Ovary (tissue), 9 donors: ENCODE data around the gene COPZ1. TPM values are rescaled to one million over a fixed set of nuclear protein-coding genes. Genes with fewer than 3 reads are reported as not detected.

ENCODE experiments used
- DNase-seq, 5 donors: peaks; one replicate each; pipeline ENCODE4 v3.0.0-alpha.2; 2019 to 2020
- H3K27ac ChIP-seq, 2 donors: fragments of 200-600 bp; one replicate each; pipeline versions ENCODE4 v1.5.1 to v1.8.0; 2019 to 2022
- H3K27me3 ChIP-seq: fragments of 200-600 bp; one replicate; pipeline ENCODE4 v1.8.0; 2022
- H3K36me3 ChIP-seq: fragments of 200-600 bp; sonication (generic); one replicate; pipeline ENCODE4 v1.5.1; 2019
- H3K4me1 ChIP-seq: one replicate; pipeline ENCODE4 v1.8.1; 2013; ENCODE audit warnings: mild to moderate bottlenecking, moderate library complexity; ENCODE audit not compliant: insufficient read depth
- H3K4me3 ChIP-seq: fragments of 200-600 bp; sonication (generic); one replicate; pipeline ENCODE4 v1.5.1; 2017
- H3K9me3 ChIP-seq, 2 donors: fragments of 200-600 bp in 1 of 2; sonication (generic) in 1 of 2; one replicate each; pipeline versions ENCODE4 v1.5.1 to v1.8.1; 2013 to 2019; ENCODE audit warnings: mild to moderate bottlenecking in 1 of 2, moderate library complexity in 1 of 2
- EP300 ChIP-seq: sonication (generic); formaldehyde crosslinking; IDR thresholded peaks from one replicate; pipeline ENCODE4 v1.6.1; 2017; ENCODE audit warnings: antibody characterized with exemption
- POLR2A ChIP-seq: fragments of 450-650 bp; IDR thresholded peaks from one replicate; pipeline ENCODE4 v1.6.1; 2017; ENCODE audit warnings: antibody characterized with exemption, mild to moderate bottlenecking, moderate library complexity
- WGBS, 3 donors: extraction: QIAGEN DNeasy Blood & Tissue Kit in 1 of 3; methylation state at CpG; one replicate each; pipeline versions ENCODE4 v1.1.5 to v1.1.7; 2013 to 2017; 5-methylcytosine and 5-hydroxymethylcytosine counted together
- intact Hi-C, 4 donors: fragments of 100-400 bp; cut with DNase I; formaldehyde crosslinking; loops; one replicate each; pipeline versions ENCODE4 v1.11.0 to v1.15.1; 2022 to 2023
- polyA plus RNA-seq, 2 donors: library from polyadenylated mRNA; stranded (reverse); fragments of 200-250 nt in 1 of 2; fragments of 350-450 nt in 1 of 2; fragmentation: Illumina TruSeq in 1 of 2; extraction: RNeasy Lipid Tissue Mini Kit (QIAGEN cat#74804) in 1 of 2; gene quantifications; one replicate each; pipeline ENCODE4 v1.2.3, GENCODE V29; 2013 to 2014
- total RNA-seq, 7 donors: library from RNA; depleted of rRNA in 2 of 7; stranded (reverse); fragments of >200 nt in 2 of 7; fragmentation: NEBNext Ultra II Directional in 3 of 7; extraction: Animal tissue kit (Norgen Biotek cat#: 25700) in 3 of 7; gene quantifications; one replicate each; pipeline versions ENCODE4 v1.1.0 to v1.2.4, GENCODE V29; 2016 to 2023
- TF ChIP-seq, protein P1 (sequence below), 3 donors: fragments of 450-650 bp in 2 of 3; fragments of 200-600 bp in 1 of 3; IDR thresholded peaks; one replicate each; pipeline versions ENCODE4 v1.5.1 to v1.8.0; 2016 to 2022; ENCODE audit warnings: antibody characterized with exemption in 3 of 3, mild to moderate bottlenecking in 1 of 3
- donor health status: DM: no; HTN: no; CAD: no; lungs with moderate emphysema.
- donor health status: DM: no; HTN: no; CAD: no.
- donor health status: Bipolar disorder and iron deficiency.
- donor health status: DM: yes; HTN: yes; CAD: no.
- donor health status: DM: no; HTN: no; CAD: no.
- donor health status: DM: yes; HTN: yes; CAD: no.

The COPZ1 gene
- total and polyA plus RNA-seq, 9 donors, result 41.7 to 219 (median 108) TPM

DNA sequence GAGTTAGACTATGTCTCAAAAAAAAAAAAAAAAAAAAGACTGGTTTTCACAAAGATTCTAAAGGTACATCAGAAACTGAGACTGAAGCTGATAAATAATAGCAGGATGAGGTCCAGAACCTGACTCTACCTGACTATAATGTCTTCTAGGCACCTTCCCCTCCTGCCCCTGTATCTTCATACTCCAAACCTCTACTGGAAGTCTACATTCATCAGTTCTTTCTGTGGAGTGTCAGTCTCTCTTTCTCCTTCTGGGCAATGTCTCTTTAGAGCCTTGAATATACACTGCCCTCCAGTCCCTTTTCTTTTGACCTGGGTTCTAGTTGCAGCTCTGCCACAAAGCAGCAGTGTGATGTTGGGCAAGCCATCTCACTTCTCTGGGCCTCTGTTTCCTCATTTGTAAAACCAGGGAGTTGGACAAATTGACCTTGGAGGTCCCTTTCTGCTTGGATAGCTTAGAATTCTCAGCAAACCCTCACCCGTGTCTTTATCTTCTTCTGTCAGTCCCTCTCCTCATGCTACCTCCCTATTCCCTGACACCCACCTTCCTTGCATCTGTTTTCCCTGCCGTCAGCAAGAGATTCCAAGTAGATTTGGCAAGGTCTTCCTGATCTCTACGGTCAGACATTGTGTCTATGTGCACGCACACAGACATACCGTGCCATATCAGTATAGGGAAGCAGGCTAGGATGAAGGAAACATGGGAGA lies 28.4 kb upstream of the COPZ1 start:
- Histone ChIP-seq H3K4me3 (no peak overlapping the region), H3K4me1 (no peaks in the 10 kb centered on the region), H3K36me3 (no peaks in the 10 kb centered on the region), H3K27me3 (no peaks in the 10 kb centered on the region), H3K9me3 (no peaks in the 10 kb centered on the region), H3K27ac (no peak overlapping the region)
- intact Hi-C loops, result no loop called here
- DNase-seq, result no peak
- TF ChIP-seq EP300 (no peak), POLR2A (no peak)
- WGBS, 3 donors, result 67 to 77% (median 68%) methylated on average over 5 of the region's 5 CpGs

DNA sequence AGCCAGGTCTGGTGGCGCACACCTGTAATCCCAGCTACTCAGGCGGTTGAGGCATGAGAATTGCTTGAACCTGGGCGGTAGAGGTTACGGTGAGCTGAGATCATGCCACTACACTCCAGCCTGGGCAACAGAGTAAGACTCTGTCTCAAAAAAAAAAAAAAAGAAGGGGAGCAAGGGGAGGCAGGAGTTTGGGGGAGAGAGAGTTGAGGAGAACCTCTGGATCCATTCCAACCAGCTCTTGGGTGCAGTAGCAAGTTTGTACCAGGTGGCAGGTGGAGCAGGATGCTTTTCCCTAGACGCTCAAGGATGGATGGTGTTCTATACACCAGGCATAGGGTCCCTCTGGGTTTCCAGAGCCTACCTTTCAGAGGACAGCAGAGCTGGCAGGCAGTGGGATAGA lies 26.0 kb upstream of the COPZ1 start:
- no peak for TF ChIP-seq EP300
- TF ChIP-seq, protein P1, sequence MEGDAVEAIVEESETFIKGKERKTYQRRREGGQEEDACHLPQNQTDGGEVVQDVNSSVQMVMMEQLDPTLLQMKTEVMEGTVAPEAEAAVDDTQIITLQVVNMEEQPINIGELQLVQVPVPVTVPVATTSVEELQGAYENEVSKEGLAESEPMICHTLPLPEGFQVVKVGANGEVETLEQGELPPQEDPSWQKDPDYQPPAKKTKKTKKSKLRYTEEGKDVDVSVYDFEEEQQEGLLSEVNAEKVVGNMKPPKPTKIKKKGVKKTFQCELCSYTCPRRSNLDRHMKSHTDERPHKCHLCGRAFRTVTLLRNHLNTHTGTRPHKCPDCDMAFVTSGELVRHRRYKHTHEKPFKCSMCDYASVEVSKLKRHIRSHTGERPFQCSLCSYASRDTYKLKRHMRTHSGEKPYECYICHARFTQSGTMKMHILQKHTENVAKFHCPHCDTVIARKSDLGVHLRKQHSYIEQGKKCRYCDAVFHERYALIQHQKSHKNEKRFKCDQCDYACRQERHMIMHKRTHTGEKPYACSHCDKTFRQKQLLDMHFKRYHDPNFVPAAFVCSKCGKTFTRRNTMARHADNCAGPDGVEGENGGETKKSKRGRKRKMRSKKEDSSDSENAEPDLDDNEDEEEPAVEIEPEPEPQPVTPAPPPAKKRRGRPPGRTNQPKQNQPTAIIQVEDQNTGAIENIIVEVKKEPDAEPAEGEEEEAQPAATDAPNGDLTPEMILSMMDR (IDR thresholded peaks at IDR 0.05), result no peak
- H3K27ac ChIP-seq, result no peak overlapping the region
- H3K4me3 ChIP-seq, result no peak overlapping the region
- no peaks in the 10 kb centered on the region for H3K4me1 ChIP-seq
- no peaks in the 10 kb centered on the region for H3K27me3 ChIP-seq
- intact Hi-C loops, result no loop called here
- WGBS, 3 donors, result 89 to 95% (median 92%) methylated on average over 5 of the region's 5 CpGs
- DNase-seq, result no peak
- no peaks in the 10 kb centered on the region for H3K36me3 ChIP-seq
- H3K9me3 ChIP-seq, result no peaks in the 10 kb centered on the region

DNA sequence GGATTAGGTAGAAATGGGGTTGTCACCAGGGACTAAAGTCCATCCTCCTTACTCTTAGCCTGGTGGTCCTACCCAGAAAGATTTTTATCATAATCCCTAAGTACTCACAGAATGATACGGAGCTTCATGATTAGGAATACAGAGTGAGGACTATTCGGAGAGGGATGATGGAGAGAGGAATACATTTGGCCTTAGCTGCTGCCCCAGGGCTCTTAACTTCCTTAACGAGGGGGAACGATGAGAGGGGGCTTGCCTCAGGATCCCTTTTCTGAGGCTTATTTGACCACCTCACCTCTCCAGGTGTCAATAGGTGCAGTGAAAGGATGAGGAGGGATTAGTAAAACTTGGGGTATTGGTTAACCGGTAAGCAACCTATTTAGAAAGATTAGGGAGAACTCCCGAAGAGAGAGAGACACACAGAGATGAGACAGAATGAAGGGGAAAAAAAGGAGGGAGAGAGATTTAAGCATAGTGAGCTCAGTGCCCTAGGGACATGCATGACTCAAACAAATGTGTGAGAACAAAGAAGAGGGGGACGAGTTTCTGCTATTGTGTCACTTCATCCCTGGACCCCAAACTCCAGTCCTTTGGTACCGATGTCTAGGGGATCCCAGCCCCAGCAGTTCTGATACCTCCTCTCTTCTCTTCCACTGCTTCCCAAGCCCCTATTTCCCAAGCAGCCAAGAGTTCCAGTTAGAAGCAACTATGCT lies 25.3 kb upstream of the COPZ1 start:
- H3K27ac ChIP-seq, result no peak overlapping the region
- H3K36me3 ChIP-seq, result no peaks in the 10 kb centered on the region
- no peak overlapping the region for H3K4me3 ChIP-seq
- no peak for DNase-seq
- H3K9me3 ChIP-seq, result no peaks in the 10 kb centered on the region
- TF ChIP-seq, protein P1 (IDR thresholded peaks at IDR 0.05), result no peak
- TF ChIP-seq EP300 (no peak), POLR2A (no peak)
- 79 to 82% (median 80%) methylated on average over 8 of the region's 8 CpGs for WGBS, 3 donors
- H3K4me1 ChIP-seq, result no peaks in the 10 kb centered on the region
- H3K27me3 ChIP-seq, result no peaks in the 10 kb centered on the region
- intact Hi-C loops, result no loop called here

DNA sequence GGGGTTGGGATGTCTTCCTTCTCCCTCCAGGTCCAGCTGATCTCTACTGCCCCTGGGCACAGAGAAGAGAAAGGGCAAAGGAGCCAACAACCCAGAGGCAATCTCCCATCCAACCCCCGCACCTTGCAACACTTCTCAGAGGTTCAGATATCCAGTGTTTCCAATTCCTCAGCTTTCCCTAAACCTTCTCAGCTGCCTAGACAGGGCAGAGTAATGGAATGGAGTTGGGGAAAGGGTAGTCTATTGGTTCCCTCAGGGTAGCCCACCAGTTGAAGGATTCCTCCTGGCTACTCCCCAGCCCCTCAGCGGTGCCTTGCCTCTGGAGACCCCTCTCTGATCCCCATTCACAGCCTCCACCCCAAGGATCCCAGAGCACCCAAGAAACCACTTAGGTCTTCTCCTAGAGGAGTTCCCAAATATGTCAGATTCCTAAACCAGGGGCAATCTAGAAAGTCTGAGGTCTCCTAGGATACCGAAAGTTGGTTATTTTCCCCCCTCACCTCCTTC lies 24.7 kb upstream of the COPZ1 start:
- Histone ChIP-seq H3K27me3 (no peaks in the 10 kb centered on the region), H3K27ac (no peak overlapping the region), H3K4me1 (no peaks in the 10 kb centered on the region), H3K36me3 (no peaks in the 10 kb centered on the region), H3K4me3 (no peak overlapping the region), H3K9me3 (no peaks in the 10 kb centered on the region)
- no peak for DNase-seq
- intact Hi-C loops, result no loop called here
- no peak for TF ChIP-seq POLR2A
- TF ChIP-seq, protein P1 (IDR thresholded peaks at IDR 0.05), result no peak
- no peak for TF ChIP-seq EP300
- WGBS, 3 donors, result 43 to 52% (median 45%) methylated on average over 3 of the region's 3 CpGs
